Activated CD4-positive, alpha-beta T cell treated with anti-CD3 and anti-CD28 coated beads for 48 hours (primary cell): ENCODE measurements around the gene IDH3G.
"Not testable (repeated sequence)": the region's sequence is repeated elsewhere in the genome, so short reads cannot be mapped to it uniquely, and the experiment has no call there.

Experiments used
- DNase-seq: peaks from one replicate; pipeline ENCODE4 v3.0.0-alpha.2; 2020

IDH3G gene

DNA sequence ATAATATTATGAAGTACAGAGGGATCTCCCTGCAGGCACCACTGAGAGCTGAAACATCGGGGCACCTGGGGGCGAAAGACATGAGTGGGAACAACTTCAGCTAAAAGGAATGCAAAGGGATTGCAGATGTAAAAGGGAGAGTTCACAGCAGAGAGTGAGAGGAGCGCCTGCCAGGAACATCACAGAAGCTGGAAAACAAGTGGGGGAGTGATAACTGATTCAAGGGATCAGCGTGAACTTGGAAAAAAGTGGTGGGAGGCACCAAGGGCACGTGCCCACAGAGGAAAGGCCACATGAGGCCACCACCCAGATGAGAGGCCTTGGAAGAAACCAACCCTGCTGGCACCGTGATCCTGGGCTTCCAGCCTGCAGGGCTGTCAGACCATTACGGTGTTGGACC lies 45.2 kb downstream of the IDH3G start:
- not testable (repeated sequence) for DNase-seq

GRCh38 chrX:153746991-153747390 lies 47.2 kb downstream of the IDH3G start:
- DNase-seq, result not testable (repeated sequence)

GRCh38 chrX:153746359-153746758 lies 47.8 kb downstream of the IDH3G start:
- DNase-seq, result no peak

- DNase-seq, result not testable (repeated sequence)
These were observed 49.1 kb downstream of the IDH3G start for GRCh38 chrX:153745067-153745433.

DNA sequence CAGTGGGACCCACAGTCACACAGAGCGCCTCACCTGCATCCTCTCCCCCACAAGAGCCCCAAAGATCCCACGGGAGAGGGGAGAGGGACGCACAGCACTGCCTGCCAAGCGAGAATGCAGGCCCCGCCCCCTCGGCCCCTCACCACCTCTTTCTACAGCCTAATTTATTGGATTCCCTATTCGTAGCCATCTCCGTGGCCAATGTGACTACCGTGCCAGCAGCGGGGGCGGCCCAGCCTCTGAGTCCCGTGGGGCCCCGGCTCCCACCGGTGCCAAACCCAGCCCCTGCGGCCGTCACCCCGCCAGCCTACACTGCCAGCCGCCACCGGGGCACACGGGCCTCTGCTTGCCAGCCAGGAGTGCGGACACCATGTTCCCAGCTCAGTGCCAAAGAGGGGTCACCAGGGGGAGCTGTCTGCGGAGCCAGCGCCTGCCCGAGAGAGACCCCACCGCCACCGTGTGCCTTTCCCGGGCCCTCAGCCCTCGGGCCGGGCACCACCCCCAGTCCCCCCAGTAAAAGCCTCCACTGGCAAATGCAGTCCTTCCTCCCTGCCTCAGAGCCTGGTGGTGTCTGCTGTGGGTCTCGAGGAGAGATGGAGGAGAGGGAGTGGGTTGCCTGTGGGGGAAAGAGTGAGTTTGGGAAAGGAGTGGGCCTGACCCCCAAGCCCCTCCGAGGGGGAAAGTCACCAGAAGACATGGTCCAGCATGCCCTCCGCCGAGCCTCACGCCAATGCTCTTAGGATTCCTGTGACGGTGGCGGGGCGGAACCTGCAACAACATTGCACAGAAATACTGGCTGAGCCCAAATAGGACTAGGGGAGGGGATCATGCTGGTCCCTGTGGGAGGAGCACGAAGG lies 49.7 kb downstream of the IDH3G start:
- DNase-seq, result no peak

GRCh38 chrX:153743468-153744209 lies 50.5 kb downstream of the IDH3G start:
- not testable (repeated sequence) for DNase-seq

- DNase-seq, result not testable (repeated sequence)
These were observed 51.2 kb downstream of the IDH3G start for GRCh38 chrX:153742796-153743467.

DNA sequence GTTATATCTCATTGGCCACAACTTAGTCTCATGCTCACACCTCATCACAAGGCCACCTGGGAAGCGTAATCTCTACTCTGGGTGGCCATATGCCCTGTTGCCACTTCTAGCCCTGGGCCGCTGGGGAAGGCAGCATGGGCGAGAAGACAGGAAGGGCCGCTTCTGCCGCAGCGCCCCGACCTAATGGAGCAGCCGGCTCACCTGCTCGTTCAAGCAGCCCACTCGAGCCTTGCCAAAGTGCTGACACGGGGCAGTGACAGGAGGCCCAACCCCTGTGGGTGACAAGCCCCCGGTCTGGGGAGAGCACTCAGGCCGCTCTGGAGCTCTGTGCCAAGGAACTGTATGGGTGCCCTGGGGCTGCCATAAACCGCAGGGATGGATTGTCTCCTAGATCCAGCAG lies 52.1 kb downstream of the IDH3G start:
- not testable (repeated sequence) for DNase-seq

DNA sequence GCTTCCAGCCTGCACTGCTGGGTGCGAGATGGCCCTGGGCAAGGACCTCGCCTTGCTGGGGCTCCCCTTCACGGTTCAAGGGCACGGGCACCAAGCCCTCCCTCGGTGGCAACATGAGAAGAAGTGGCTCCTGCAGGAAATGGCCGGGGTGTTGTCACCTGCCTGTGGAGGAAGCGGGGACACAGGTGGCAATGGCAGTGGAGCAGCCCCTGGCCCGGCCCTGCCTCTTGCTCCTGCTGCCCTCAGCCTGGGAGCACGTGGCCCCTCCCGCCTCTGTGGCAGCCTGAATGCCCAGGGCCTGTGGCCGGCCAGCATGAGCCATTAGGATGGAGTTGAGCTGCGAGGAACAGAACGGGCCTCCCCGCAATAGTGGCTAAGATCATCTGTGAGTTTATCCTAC lies 52.7 kb downstream of the IDH3G start:
- no peak for DNase-seq

- DNase-seq, result no peak
These were observed 53.4 kb downstream of the IDH3G start for GRCh38 chrX:153740631-153741222.

- DNase-seq, result no peak
These were observed 54.3 kb downstream of the IDH3G start for GRCh38 chrX:153739754-153740486.

DNA sequence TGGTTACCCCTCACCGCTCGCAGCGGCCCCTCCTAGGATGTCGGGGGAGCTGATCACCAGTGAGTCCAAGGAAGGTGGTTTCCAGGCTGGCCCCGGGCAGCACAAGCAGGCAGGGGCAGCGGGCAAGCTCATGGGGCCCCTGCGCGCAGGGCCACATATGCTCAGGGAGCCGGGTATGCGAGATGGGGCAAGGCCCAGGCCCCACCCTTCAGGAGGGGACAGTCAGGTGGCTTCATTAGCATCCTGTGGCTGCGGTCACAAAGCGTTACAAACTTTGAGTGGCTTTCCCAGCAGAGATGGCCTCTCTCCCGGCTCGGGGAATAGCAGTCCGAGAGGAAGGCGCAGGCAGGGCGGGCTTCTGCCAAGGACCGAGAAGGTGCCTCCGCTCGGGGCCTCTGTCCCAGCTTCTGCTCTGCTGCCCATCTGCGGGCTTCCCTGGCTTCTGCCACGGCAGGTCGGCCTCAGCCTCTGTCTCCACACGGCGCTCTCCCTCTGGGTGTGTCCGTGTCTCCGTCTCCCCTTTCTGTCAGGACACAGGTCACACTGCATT lies 56.0 kb downstream of the IDH3G start:
- no peak for DNase-seq

DNA sequence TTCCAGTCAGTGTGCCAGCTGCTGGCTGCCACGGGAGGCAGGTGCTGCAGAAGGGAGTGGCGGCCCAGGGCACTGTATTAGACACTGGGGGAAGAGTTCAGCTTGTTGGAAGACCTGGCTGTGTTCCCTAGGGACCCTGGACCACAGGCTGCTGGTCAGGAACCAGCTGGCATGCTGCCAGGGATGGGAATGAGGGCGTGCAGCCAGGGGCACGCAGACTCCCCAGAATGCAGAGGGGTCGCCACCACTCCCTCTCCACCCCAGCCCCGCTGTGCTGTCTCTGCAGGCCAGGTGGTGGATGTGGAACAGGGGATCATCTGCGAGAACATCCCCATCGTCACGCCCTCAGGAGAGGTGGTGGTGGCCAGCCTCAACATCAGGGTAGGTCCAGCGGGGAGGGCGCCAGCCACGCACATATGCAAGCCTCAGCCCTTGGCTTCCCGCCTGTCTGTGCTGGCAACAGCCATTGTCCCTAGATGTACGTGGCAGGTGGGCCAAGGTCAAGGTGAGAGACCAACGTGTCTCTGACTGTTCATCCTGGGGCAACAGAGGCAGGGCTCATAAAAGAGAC lies 57.2 kb downstream of the IDH3G start:
- no peak for DNase-seq

DNA sequence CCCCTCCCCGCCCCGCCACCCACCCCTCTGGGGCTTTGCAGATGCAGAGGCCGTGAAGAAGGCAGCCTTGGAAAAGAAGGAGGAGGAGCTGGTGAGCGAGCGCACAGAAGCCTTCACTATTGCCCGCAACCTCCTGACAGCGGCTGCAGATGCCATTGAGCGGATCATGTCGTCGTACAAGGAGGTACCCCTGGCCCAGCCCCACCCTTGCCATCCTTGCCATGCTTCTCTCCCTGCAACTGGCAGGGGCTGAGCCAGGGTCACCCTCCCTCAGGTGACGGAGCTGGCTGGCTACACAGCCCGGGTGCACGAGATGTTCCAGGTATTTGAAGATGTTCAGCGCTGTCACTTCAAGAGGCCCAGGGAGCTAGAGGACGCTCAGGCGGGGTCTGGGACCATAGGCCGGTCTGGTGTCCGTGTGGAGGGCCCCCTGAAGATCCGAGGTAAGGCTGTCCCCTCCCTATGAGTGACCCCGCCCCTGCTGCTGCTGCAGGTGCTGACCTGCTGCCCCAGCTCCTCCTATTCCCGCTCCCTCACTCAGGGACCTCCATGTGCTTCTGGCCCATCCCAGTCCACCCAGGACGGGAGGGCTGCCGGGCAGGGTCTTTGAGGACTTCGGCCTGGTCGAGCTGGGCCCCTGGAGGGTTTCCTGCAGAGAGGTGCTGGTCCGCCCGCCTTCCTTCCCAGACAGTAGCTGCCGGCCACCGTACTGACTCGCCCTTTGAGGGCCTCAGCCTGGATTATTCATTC lies 57.9 kb downstream of the IDH3G start:
- DNase-seq, result no peak
